Thymus (tissue), 11 donors: ENCODE results near the gene CD300LG. TPM values are rescaled to one million over a fixed set of nuclear protein-coding genes. Genes with fewer than 3 reads are reported as not detected.
"Not testable (repeated sequence)": the region's sequence is repeated elsewhere in the genome, so short reads cannot be mapped to it uniquely, and the experiment has no call there.

Experiments used
- DNase-seq, 9 donors: peaks; one replicate each; pipeline ENCODE4 v3.0.0-alpha.2; 2013; ENCODE audit warnings: low spot score in 9 of 9, low read depth in 6 of 9, missing footprints in 1 of 9
- H3K27ac ChIP-seq, 2 donors: one replicate each; pipeline ENCODE4 v1.5.1; 2013; ENCODE audit warnings: control low read depth in 1 of 2, low read depth in 1 of 2, low read length in 1 of 2, mild to moderate bottlenecking in 1 of 2, moderate library complexity in 1 of 2
- H3K27me3 ChIP-seq, 2 donors: one replicate each; pipeline ENCODE4 v1.5.1; 2013; ENCODE audit warnings: low read length in 1 of 2; ENCODE audit not compliant: control insufficient read depth in 2 of 2, insufficient read depth in 1 of 2
- H3K36me3 ChIP-seq, 2 donors: one replicate each; pipeline ENCODE4 v1.5.1; 2013; ENCODE audit warnings: low read length in 1 of 2, mild to moderate bottlenecking in 1 of 2, moderate library complexity in 1 of 2; ENCODE audit not compliant: control insufficient read depth in 2 of 2, insufficient read depth in 2 of 2
- H3K4me1 ChIP-seq, 2 donors: one replicate each; pipeline ENCODE4 v1.5.1; 2013; ENCODE audit warnings: low read length in 2 of 2; ENCODE audit not compliant: control insufficient read depth in 2 of 2, insufficient read depth in 2 of 2
- H3K4me3 ChIP-seq, 2 donors: one replicate each; pipeline ENCODE4 v1.5.1; 2013; ENCODE audit warnings: low read length in 2 of 2, control low read depth in 1 of 2, mild to moderate bottlenecking in 1 of 2
- H3K9me3 ChIP-seq, 2 donors: one replicate each; pipeline ENCODE4 v1.5.1; 2013; ENCODE audit warnings: low read length in 1 of 2, mild to moderate bottlenecking in 1 of 2; ENCODE audit not compliant: control insufficient read depth in 2 of 2, insufficient read depth in 1 of 2
- WGBS: extraction: QIAGEN DNeasy Blood & Tissue Kit; methylation state at CpG from one replicate; pipeline ENCODE4 v1.1.7; 2013; 5-methylcytosine and 5-hydroxymethylcytosine counted together
- polyA plus RNA-seq: library from polyadenylated mRNA; stranded (reverse); fragments of 200-250 nt; gene quantifications from one replicate; pipeline ENCODE4 v1.2.3, GENCODE V29; 2013
- total RNA-seq: library from RNA; stranded (reverse); fragments of 120-200 nt; gene quantifications from one replicate; pipeline ENCODE4 v1.2.4, GENCODE V29; 2013
- donor health status: healthy.

Gene CD300LG
- total and polyA plus RNA-seq, 2 donors: 0.71 to 5.7 TPM

- not testable (repeated sequence) for H3K4me3 ChIP-seq, H3K36me3 ChIP-seq, H3K9me3 ChIP-seq, DNase-seq, H3K27me3 ChIP-seq, H3K4me1 ChIP-seq, H3K27ac ChIP-seq
- WGBS: 91% methylated on average over 6 of the region's 6 CpGs
Measured at GRCh38 chr17:43869031-43869430, 22.1 kb downstream of the CD300LG start.

GRCh38 chr17:43871946-43872690, 25.1 kb downstream of the CD300LG start:
- no peak overlapping the region for H3K4me3 ChIP-seq
- DNase-seq: no peak
- 89% methylated on average over 14 of the region's 14 CpGs for WGBS
- H3K36me3 ChIP-seq: no peaks in the 10 kb centered on the region
- H3K27me3 ChIP-seq: peaks cover 0 to 3% of the 10 kb centered on the region in 2 donors
- no peaks in the 10 kb centered on the region for H3K9me3 ChIP-seq
- no peaks in the 10 kb centered on the region for H3K4me1 ChIP-seq
- no peak overlapping the region for H3K27ac ChIP-seq

- Histone ChIP-seq H3K4me1 (no peaks in the 10 kb centered on the region), H3K4me3 (no peak overlapping the region), H3K27me3 (peaks cover 0 to 3% of the 10 kb centered on the region in 2 donors), H3K9me3 (no peaks in the 10 kb centered on the region), H3K27ac (no peak overlapping the region), H3K36me3 (no peaks in the 10 kb centered on the region)
- WGBS: 85% methylated on average over 5 of the region's 5 CpGs
- DNase-seq: no peak
Measured at GRCh38 chr17:43873091-43873490, 26.1 kb downstream of the CD300LG start.

- Histone ChIP-seq H3K4me1 (no peaks in the 10 kb centered on the region), H3K4me3 (no peak overlapping the region), H3K27ac (no peak overlapping the region), H3K36me3 (no peaks in the 10 kb centered on the region), H3K9me3 (no peaks in the 10 kb centered on the region), H3K27me3 (peaks cover 0 to 6% of the 10 kb centered on the region in 2 donors)
- 79% methylated on average over 6 of the region's 6 CpGs for WGBS
- no peak for DNase-seq
Measured at GRCh38 chr17:43873815-43874214, 26.8 kb downstream of the CD300LG start.

GRCh38 chr17:43874293-43874692, 27.3 kb downstream of the CD300LG start:
- peaks cover 0 to 6% of the 10 kb centered on the region in 2 donors for H3K27me3 ChIP-seq
- H3K27ac ChIP-seq: no peak overlapping the region
- no peaks in the 10 kb centered on the region for H3K4me1 ChIP-seq
- H3K36me3 ChIP-seq: no peaks in the 10 kb centered on the region
- H3K4me3 ChIP-seq: no peak overlapping the region
- WGBS: 98% methylated on average over 3 of the region's 3 CpGs
- no peak for DNase-seq
- no peaks in the 10 kb centered on the region for H3K9me3 ChIP-seq

- no peaks in the 10 kb centered on the region for H3K4me1 ChIP-seq
- 88% methylated on average over 3 of the region's 3 CpGs for WGBS
- peaks cover 0 to 2% of the 10 kb centered on the region in 2 donors for H3K9me3 ChIP-seq
- H3K4me3 ChIP-seq: no peak overlapping the region
- H3K27ac ChIP-seq: no peak overlapping the region
- no peak for DNase-seq
- H3K36me3 ChIP-seq: no peaks in the 10 kb centered on the region
- peaks cover 0 to 7% of the 10 kb centered on the region in 2 donors for H3K27me3 ChIP-seq
Measured at GRCh38 chr17:43875476-43876147, 28.6 kb downstream of the CD300LG start.

GRCh38 chr17:43877031-43877430, 30.1 kb downstream of the CD300LG start:
- peaks cover 0 to 4% of the 10 kb centered on the region in 2 donors for H3K9me3 ChIP-seq
- 96% methylated on average over 7 of the region's 7 CpGs for WGBS
- no peak for DNase-seq
- no peaks in the 10 kb centered on the region for H3K36me3 ChIP-seq
- H3K4me1 ChIP-seq: no peaks in the 10 kb centered on the region
- no peak overlapping the region for H3K27ac ChIP-seq
- H3K27me3 ChIP-seq: peaks cover 0 to 7% of the 10 kb centered on the region in 2 donors
- H3K4me3 ChIP-seq: no peak overlapping the region

GRCh38 chr17:43877451-43878155, 30.6 kb downstream of the CD300LG start:
- no peaks in the 10 kb centered on the region for H3K36me3 ChIP-seq
- H3K27me3 ChIP-seq: peaks cover 0 to 7% of the 10 kb centered on the region in 2 donors
- H3K4me1 ChIP-seq: no peaks in the 10 kb centered on the region
- no peak overlapping the region for H3K27ac ChIP-seq
- H3K9me3 ChIP-seq: peaks cover 0 to 4% of the 10 kb centered on the region in 2 donors
- 97% methylated on average over 10 of the region's 10 CpGs for WGBS
- DNase-seq: no peak
- H3K4me3 ChIP-seq: no peak overlapping the region
